ENCODE results near the gene GTF3C5.

The GTF3C5 gene, protein sequence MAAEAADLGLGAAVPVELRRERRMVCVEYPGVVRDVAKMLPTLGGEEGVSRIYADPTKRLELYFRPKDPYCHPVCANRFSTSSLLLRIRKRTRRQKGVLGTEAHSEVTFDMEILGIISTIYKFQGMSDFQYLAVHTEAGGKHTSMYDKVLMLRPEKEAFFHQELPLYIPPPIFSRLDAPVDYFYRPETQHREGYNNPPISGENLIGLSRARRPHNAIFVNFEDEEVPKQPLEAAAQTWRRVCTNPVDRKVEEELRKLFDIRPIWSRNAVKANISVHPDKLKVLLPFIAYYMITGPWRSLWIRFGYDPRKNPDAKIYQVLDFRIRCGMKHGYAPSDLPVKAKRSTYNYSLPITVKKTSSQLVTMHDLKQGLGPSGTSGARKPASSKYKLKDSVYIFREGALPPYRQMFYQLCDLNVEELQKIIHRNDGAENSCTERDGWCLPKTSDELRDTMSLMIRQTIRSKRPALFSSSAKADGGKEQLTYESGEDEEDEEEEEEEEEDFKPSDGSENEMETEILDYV

GRCh38 chr9:133030317-133031129, at the start of gene GTF3C5:
Gene GTF3C5 (plus strand): TSS chr9:133030997. CDS start chr9:133031012, 15 bp downstream.
- peak; percentile 100 for DNase-seq

DNA sequence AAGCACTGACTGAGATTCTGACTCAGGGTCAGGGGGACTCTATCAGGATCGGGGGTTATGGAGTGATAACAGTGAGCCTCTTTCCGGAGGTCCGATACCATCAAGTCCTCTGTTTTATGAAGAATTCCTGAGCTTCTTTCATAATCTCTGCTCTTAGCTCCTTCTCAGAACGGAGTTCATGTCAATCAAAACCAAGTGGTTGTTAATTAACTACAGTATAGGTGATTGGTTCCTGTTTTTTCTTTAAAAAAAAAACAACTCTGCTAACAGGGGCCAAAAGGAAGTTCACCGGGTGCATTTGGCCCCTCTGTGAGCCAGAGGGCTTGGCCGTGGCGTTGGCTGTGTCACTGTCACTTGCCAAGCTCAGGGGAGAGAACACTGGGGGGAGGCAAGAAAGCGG, 48.3 kb upstream of the GTF3C5 start:
- peak; percentile 59 for DNase-seq

DNA sequence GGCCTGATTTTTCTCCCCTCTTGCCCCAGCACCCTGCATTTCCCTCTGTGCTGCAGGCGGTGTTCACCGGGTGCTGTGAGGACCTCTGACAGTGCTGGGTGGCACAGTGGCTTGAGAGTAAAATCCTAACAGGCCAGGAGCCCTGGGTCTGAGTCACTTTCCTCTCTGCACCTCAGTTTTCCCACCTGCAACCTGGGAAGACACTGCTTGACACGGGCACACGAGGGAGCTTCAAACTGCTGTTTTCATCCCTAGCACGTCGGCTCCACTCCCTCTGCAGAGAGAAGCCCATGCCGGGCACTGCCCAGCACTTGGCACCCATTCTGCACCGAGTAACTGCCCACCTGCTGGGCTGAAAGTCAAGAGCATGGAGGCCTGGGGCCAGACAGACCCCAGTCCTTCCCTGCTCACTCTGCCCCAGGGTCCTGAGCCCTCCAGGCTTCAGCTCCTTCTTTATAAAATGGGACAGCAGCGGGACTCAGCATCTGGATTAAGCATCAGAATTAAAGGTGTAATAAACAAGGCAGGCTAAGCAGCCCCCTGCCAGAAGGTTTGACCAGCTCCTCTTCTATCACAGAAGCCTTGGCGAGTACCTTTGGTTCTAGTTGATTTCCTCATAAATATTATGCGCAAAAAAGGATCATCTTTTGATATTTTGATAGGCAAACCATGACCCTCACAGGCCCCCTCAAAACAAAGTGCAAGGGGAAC, 47.2 kb upstream of the GTF3C5 start:
- DNase-seq: peak; percentile 56

DNA sequence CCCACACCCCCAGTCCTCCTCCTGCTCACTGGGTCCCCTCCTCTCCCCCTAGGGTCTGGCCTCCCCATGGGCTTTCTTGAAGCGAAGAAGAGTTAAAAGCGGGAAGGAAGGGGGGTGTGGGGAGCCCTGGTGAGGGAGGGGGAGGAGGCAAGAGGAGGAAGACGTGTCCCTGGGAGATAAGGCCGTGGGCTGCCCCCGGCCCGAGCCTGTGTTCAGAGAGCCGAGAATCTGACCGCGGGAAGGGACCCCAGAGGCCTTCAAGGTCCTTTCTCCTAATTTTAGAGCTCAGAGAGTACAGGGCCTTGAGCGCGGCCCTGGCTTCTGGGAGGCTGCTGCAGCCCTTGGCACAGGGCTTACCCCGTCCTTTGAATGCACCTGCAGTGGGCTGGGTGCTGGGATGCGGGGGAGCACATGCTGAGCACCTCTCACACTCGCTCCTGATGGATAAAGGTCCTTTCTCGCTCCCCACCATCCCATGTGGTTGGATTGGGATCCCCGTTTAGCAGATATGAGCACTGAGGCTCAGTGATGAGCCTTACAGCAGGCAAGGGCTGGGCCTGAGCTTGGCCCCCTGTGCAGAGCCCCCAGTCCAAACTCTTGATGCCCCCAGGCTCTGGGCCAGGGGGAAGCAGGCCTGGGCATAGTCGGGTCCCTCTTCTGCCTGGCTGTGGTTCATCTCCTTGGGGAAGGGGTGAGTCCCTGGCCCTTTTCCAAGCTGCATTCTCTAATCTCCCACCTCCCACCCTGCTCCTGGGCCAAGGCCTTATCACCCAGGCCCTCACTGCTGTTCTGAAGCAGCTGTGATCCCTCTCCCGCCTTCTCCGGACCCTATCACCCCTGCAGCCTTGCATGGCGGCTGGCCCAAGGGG, 46.4 kb upstream of the GTF3C5 start:
- peak; percentile 96 for DNase-seq

DNA sequence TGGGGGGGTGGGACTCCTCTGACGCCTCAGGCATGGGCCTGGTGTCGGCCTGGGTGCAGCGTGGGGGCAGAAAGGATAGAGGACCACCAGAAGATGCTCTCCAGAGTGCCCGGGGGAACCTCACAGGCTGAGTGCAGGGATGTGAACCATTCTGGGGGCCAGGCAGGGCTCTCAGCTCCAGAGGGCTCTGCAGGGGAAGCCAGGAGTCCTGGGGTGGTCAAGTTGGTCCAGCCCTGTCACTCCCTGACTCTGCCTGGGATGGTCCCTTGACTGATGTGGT, 45.8 kb upstream of the GTF3C5 start:
- no peak for DNase-seq

DNA sequence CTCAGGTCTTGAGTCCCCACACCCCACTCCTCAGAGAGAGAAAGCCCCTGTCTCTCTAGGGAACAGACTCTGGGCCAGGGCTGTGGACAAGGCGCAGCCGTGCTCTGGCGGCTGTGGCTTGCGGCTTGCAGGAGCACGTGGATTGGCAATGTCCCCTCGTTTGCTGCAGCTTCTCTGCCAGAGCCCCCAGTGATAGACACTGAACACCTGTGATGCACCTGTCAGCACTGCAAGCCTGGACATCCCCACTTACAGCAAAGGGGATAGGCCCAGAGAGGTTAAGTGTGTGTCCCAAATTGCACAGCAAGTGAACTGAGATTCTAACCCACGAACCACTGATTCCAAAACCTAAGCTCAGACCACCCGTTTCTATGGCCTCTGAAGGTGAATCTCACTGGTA, 45.3 kb upstream of the GTF3C5 start:
- no peak for DNase-seq

- DNase-seq: no peak
Measured at GRCh38 chr9:132986114-132986513, 44.7 kb upstream of the GTF3C5 start.

DNA sequence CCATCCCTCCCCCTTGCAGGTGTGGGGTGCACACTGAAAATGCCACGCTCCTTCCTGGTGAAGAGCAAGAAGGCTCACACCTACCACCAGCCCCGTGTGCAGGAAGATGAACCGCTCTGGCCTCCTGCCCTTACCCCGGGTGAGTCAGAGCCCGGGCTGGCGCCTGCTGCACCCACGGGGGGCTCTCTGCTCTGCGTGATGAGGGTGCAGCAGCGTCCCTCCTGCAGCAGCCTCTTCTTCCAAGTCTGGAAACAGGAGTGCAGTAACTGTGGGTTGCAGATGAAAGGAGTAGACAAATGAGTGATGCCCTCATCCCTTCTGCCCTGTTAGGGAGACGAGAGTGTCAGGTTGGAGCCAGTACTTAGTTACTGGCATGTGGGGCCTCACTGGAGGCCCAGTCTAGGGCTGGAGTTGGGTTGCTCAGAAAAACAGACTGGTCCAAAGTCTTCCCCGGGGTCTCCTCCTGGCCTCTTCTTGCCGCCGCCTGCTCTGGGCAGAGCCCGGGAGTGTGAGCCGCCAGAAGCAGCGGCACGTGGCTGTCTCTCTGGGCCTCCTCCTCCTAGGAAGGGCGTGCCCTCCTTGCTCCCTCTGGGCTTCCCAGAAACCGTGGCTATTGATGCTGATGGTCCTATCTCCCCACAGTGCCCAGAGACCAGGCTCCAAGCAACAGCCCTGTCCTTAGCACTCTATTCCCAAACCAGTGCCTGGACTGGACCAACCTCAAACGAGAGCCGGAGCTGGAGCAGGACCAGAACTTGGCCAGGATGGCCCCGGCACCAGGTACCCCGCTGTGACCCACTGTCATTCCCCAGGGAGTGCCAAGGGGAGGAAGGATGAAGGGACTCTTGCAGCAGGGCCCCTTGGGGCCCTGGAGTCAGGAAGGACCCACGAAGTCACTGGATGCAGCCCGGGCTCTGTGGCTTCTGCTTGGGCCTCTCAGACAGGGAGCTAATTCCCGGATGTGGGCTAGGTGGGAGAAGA, 43.9 kb upstream of the GTF3C5 start:
- peak; percentile 60 for DNase-seq

- no peak for DNase-seq
Measured at GRCh38 chr9:132988244-132989013, 42.4 kb upstream of the GTF3C5 start.

- DNase-seq: no peak
Measured at GRCh38 chr9:132989014-132989310, 41.8 kb upstream of the GTF3C5 start.

DNA sequence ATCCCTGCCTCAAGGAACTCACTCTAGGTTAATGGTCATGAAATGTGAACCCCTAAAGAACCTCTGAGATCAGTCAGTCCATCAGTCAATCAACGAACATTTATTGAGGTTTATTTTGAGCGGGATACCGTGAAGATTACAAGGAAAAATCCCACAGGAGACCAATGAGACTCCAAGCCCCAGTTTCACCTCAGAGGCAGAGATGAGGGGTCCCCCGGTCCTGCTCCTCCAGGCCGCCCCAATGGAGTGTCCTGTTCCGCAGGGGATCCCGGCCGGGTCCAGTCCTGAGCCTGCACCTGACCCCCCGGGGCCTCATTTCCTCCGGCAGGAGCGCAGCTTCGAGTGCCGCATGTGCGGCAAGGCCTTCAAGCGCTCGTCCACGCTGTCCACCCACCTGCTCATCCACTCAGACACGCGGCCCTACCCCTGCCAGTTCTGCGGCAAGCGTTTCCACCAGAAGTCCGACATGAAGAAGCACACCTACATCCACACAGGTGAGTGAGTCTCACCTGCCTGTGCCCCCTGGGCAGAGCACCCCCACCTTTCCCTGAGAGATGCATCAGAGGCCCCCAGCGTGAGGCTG, 41.3 kb upstream of the GTF3C5 start:
- DNase-seq: no peak

- DNase-seq: peak; percentile 65
Measured at GRCh38 chr9:132989998-132990557, 40.7 kb upstream of the GTF3C5 start.

DNA sequence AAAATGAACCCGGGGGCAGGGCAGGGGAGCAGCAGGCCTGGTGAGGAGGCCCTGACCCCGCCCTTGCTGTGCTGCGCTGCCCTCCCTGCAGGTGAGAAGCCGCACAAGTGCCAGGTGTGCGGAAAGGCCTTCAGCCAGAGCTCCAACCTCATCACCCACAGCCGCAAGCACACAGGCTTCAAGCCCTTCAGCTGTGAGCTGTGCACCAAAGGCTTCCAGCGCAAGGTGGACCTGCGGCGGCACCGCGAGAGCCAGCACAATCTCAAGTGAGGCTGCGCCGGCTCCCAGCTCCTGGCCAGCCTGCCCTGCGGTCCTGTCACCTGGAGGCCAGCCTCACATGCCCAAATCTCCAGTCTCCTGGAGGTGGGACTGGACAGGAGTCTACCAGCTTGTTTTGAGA, 40.0 kb upstream of the GTF3C5 start:
- no peak for DNase-seq

DNA sequence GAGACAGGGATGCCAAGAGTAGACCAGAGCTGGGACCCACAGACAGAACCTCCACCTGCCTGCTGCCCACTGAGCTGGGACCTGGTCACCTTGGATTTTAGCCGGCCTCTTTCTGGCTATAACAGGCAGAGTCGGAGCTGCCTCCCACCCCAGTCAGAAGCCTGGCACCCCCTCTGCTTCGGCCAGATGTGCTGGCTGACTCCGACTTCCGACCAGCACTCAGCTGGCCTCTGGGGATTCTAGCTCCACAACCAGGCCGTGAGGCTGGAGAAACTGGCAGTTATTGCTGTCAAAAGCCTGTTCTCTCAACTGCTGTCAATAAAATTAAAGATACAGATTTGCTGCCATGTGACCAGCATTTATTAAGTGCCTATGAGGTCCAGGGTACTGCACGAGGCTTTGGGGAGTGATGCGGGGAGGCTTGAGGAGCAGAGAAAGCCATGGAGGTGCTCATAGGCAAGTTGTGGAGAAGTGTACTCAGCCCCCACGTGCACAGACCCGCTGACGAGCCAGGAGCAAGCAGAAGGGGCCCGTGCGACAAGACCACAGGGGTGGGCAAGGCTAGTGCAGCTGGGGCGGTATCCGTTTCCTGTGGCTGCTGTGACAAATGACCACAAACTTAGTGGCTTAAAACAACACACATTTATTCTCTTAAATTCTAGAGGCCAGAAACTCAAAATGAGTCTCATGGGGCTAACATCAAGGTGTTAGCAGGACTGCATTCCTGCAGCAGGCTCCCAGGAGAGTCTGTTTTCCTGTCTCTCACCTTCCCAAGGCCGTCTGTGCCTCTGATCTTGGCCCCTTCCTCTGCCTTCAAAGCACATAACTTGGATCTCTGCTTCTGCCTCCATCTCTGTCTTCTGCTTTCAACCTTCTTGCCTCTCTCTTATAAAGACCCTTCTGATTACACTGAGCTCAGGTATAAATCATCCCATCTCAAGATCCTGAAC, 39.2 kb upstream of the GTF3C5 start:
- DNase-seq: no peak

GRCh38 chr9:132993511-132993939, 37.3 kb upstream of the GTF3C5 start:
- peak; percentile 68 for DNase-seq

DNA sequence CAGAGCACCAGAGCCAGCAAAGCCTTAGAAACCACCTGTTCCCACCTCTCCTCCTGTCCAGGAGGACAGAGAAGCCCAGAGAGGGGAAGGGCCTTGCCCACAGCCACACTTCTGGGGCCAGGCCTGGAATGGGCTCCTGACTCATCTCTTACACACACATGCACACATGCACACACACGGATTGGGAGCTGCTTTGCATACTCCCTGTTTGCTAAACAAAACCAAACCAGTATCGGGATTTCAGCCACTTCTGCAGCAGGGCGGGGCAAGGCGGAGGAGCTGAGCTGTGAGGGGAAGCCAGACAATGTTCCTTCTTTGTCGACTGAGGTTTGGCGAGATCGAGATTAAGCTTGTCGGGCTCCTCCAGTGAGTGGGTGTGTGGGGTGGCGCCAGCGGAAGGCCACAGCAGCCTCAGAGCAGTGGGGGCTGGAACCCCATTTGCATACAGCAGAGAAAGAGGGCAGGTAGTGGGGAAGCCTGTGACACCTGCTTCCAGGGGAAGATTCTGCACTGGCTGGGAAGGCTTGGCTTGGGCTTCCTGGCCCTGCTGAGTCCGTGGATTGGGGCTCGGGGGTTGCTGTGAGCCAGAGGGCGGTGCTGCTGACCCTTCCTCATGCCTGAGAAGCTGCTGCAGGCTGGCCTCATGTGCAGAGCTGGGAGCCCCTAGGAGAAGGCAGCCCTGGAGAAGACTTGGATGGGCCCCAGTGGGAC, 36.2 kb upstream of the GTF3C5 start:
- DNase-seq: peak; percentile 97

DNA sequence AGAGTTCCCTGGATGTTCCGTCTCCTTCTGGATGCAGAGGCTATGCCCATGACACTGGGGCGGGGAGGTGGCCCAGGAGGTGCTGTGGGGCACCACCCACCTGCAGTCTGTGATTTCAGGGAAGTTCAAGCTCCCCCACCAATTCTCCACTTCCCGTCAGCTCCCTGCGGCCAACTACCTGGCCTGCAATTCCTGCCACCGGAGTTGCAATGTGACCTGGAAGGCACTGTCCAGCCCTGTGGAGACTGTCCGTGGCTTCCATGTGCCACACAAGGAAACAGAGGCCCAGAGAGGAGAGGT, 35.7 kb upstream of the GTF3C5 start:
- no peak for DNase-seq

- peak; percentile 52 for DNase-seq
Measured at GRCh38 chr9:132995879-132996278, 34.9 kb upstream of the GTF3C5 start.
